HTR-8/SVneo (cell line): ENCODE measurements around the gene GRK7.

Experiments
- DNase-seq: peaks from one replicate; pipeline ENCODE4 v3.0.0; 2011; ENCODE audit warnings: low spot score, mixed read lengths; ENCODE audit not compliant: insufficient read length
- FAIRE-seq: peaks from 2 replicates; lab custom pipeline; 2011; peaks lifted over from hg19 to GRCh38; lab: Jason Lieb, UNC

Gene GRK7

GRCh38 chr3:141763088-141763750, at the start of gene GRK7:
TSS of gene GRK7 (plus strand) at chr3:141763408. CDS start at chr3:141778285, 14,877 bp downstream.
- no peak for FAIRE-seq

GRCh38 chr3:141714671-141715070, 48.5 kb upstream of the GRK7 start:
- FAIRE-seq (no peak), DNase-seq (no peak)

More at GRCh38 chr3:141763088-141763750, at the start of gene GRK7:
- no peak for DNase-seq

GRCh38 chr3:141722081-141722480, 41.1 kb upstream of the GRK7 start:
- no peak for FAIRE-seq
- DNase-seq = no peak

- DNase-seq = no peak
- FAIRE-seq = no peak
Observed at GRCh38 chr3:141722648-141723047, 40.6 kb upstream of the GRK7 start.

GRCh38 chr3:141723255-141723654, 40.0 kb upstream of the GRK7 start:
- FAIRE-seq (no peak), DNase-seq (no peak)

GRCh38 chr3:141724186-141724585, 39.0 kb upstream of the GRK7 start:
- FAIRE-seq = no peak
- DNase-seq = no peak

GRCh38 chr3:141725036-141725435, 38.2 kb upstream of the GRK7 start:
- no peak for DNase-seq
- FAIRE-seq = no peak

- no peak for DNase-seq
- no peak for FAIRE-seq
Observed at GRCh38 chr3:141726483-141726882, 36.7 kb upstream of the GRK7 start.

- FAIRE-seq (no peak), DNase-seq (no peak)
Observed at GRCh38 chr3:141728355-141728892, 34.8 kb upstream of the GRK7 start.

GRCh38 chr3:141729240-141729639, 34.0 kb upstream of the GRK7 start:
- no peak for DNase-seq
- no peak for FAIRE-seq

- no peak for DNase-seq
- no peak for FAIRE-seq
Observed at GRCh38 chr3:141735176-141735575, 28.0 kb upstream of the GRK7 start.

- no peak for DNase-seq
Observed at GRCh38 chr3:141735770-141736465, 27.3 kb upstream of the GRK7 start.

GRCh38 chr3:141737093-141737492, 26.1 kb upstream of the GRK7 start:
- FAIRE-seq (no peak), DNase-seq (no peak)

More at GRCh38 chr3:141735770-141736465, 27.3 kb upstream of the GRK7 start:
- no peak for FAIRE-seq

GRCh38 chr3:141737678-141738021, 25.6 kb upstream of the GRK7 start:
- no peak for DNase-seq
- FAIRE-seq = no peak

GRCh38 chr3:141738022-141738890, 25.0 kb upstream of the GRK7 start, which contains the start of gene RNF7:
TSS of gene RNF7 (plus strand) at chr3:141738298. CDS start at chr3:141738342, 44 bp downstream.
- peak; percentile 95 for DNase-seq
- FAIRE-seq = peak; percentile 95

GRCh38 chr3:141738891-141739363, 24.3 kb upstream of the GRK7 start:
- DNase-seq (peak; percentile 34), FAIRE-seq (no peak)

- DNase-seq = no peak
- FAIRE-seq = no peak
Observed at GRCh38 chr3:141739731-141740130, 23.5 kb upstream of the GRK7 start.

GRCh38 chr3:141740349-141740748, 22.9 kb upstream of the GRK7 start:
- FAIRE-seq (no peak), DNase-seq (no peak)

- no peak for DNase-seq
- no peak for FAIRE-seq
Observed at GRCh38 chr3:141743305-141743704, 19.9 kb upstream of the GRK7 start.

- FAIRE-seq (peak; percentile 55), DNase-seq (no peak)
Observed at GRCh38 chr3:141746962-141747361, 16.2 kb upstream of the GRK7 start.
